Bronchial epithelial cell (primary cell): Measurements from ENCODE around the gene FAM117B. TPM values are rescaled to one million over a fixed set of nuclear protein-coding genes. Genes with fewer than 3 reads are reported as not detected.
"Not testable (repeated sequence)": the region's sequence is repeated elsewhere in the genome, so short reads cannot be mapped to it uniquely, and the experiment has no call there.

Experiments used
- DNase-seq: peaks from one replicate; pipeline ENCODE4 v3.0.0-alpha.2; 2010; ENCODE audit warnings: low read depth
- FAIRE-seq: peaks from 2 replicates; lab custom pipeline; 2011; peaks lifted over from hg19 to GRCh38; lab: Jason Lieb, UNC
- H3K27me3 ChIP-seq: 2 replicates; pipeline ENCODE4 v1.5.1; 2011; ENCODE audit warnings: low read length; ENCODE audit not compliant: control insufficient read depth, insufficient read depth
- H3K36me3 ChIP-seq: 2 replicates; pipeline ENCODE4 v1.5.1; 2011; ENCODE audit warnings: low read length; ENCODE audit not compliant: control insufficient read depth, insufficient read depth
- H3K4me3 ChIP-seq: 2 replicates; pipeline ENCODE4 v1.5.1; 2011; ENCODE audit warnings: mild to moderate bottlenecking, low read depth, low read length, control low read depth
- total RNA-seq: library from RNA; depleted of rRNA; stranded (reverse); fragments of >200 nt; gene quantifications from 2 replicates; pipeline ENCODE4 v1.2.1, GENCODE V29; 2014
- TF ChIP-seq, protein P1 (sequence below): IDR thresholded peaks from 2 replicates; pipeline ENCODE4 v1.5.1; 2011; ENCODE audit warnings: mild to moderate bottlenecking, moderate library complexity, low read length, control low read depth, inconsistent platforms; ENCODE audit not compliant: insufficient read depth, severe bottlenecking

The FAM117B gene
- total RNA-seq, 1 donor from 2014 or later = 2.6 TPM

DNA sequence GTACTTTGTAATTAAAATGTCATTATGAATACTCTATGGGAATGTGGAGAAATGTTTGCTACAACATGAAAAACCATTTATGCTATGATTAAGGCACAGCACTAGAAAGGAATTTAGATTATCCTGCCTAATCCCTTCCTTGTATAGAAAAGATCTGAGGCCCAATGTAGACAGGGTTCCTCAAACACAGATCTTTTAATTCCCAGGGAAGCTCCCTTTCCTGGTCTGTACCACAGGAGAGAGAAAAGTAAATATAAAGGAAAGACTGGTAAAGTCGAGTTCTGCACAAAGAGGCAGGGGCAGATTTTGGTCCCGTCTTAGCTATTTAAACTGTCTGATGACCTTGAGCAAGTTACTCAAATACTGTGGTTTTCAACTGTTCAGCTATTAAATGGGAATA lies 152.1 kb downstream of the FAM117B start:
- DNase-seq (no peak), FAIRE-seq (no peak)
- Histone ChIP-seq H3K27me3 (no peaks in the 10 kb centered on the region), H3K36me3 (no peaks in the 10 kb centered on the region), H3K4me3 (no peak overlapping the region)
- TF ChIP-seq, protein P1, sequence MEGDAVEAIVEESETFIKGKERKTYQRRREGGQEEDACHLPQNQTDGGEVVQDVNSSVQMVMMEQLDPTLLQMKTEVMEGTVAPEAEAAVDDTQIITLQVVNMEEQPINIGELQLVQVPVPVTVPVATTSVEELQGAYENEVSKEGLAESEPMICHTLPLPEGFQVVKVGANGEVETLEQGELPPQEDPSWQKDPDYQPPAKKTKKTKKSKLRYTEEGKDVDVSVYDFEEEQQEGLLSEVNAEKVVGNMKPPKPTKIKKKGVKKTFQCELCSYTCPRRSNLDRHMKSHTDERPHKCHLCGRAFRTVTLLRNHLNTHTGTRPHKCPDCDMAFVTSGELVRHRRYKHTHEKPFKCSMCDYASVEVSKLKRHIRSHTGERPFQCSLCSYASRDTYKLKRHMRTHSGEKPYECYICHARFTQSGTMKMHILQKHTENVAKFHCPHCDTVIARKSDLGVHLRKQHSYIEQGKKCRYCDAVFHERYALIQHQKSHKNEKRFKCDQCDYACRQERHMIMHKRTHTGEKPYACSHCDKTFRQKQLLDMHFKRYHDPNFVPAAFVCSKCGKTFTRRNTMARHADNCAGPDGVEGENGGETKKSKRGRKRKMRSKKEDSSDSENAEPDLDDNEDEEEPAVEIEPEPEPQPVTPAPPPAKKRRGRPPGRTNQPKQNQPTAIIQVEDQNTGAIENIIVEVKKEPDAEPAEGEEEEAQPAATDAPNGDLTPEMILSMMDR = no peak

DNA sequence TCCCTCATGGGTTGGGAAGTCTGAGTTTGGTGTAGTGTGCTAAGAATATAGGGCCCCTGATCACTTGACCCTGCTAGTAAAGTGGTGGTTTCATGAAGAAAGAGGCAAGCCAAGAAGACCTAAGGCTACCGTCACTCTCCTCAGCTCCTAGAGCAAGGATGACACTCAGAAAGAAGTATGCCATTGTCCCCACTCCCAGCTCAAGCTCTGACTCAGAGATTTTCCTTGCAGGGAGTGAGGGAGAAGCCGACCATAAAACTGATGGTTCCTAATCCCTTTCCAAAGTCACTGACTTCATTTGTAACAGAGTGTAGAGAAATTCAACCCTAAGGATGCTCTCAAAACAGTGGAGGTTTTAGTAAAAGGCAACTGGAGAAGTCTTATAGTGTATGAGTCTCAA lies 155.9 kb downstream of the FAM117B start:
- TF ChIP-seq, protein P1 = no peak
- no peak for DNase-seq

DNA sequence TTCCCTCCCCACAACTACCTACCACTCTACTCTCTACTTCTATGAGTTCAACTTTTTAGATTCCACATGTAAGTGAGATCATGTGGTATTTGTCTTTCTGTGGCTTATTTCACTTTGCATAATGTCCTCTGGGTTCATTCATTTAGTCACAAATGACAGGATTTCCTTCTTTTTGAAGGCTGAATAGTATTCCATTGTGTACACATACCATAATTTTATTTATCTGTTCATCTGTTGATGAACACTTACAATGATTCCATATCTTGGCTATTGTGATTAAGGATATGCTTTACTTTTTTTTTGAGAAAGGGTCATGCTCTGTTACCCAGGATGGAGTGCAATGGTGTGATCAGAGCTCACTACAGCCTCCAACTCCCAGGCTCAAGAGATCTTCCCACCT lies 163.2 kb downstream of the FAM117B start:
- no peak for DNase-seq
- Histone ChIP-seq H3K36me3 (no peaks in the 10 kb centered on the region), H3K4me3 (no peak overlapping the region), H3K27me3 (no peaks in the 10 kb centered on the region)
- no peak for FAIRE-seq
- TF ChIP-seq, protein P1 = no peak

More for the DNA sequence above, 155.9 kb downstream of the FAM117B start:
- no peaks in the 10 kb centered on the region for H3K36me3 ChIP-seq
- no peaks in the 10 kb centered on the region for H3K27me3 ChIP-seq
- no peak overlapping the region for H3K4me3 ChIP-seq
- no peak for FAIRE-seq

DNA sequence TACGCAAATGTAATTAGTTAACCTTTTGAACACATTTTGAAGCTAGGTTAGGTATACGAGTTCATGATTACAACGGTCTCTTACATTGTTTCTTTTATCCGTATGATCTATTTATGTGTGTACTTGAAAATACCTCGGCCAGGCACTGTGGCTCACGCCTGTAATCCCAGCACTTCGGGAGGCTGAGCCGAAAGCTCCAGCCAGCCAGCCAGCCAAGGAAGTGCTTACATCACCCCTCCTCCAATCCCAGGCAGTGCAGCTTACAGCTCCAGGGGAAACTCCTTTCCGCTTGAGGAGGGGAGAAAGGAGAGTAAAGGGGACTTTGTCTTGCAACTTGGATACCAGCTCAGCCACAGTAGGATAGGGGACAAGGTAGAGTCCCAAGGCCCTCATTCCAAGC lies 171.1 kb downstream of the FAM117B start:
- not testable (repeated sequence) for H3K36me3 ChIP-seq, H3K27me3 ChIP-seq, H3K4me3 ChIP-seq, FAIRE-seq, DNase-seq

DNA sequence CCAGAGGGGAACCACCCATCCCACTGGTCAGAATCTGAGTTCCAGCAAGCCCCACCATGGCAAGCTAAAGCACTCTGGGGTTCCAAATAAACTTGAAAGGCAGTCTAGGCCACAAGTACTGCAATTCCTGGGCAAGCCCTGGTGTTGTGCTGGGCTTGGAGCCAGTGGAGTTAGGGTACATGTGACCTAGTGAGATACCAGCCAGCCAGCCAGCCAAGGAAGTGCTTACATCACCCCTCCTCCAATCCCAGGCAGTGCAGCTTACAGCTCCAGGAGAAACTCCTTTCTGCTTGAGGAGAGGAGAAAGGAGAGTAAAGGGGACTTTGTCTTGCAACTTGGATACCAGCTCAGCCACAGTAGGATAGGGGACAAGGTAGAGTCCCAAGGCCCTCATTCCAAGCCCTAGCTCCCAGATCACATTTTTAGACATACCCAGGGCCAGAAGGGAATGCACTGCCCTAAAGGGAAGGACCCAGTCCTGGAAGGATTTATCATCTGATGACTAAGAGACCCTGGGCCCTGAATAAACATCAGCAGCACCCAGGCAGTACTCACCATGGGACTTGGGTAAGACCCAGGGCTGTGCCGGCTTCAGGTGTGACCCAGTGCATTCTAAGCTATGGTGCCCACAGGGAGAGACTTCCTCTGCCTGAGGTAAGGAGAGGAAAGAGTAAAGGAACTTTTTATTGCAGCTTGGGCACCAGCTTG lies 172.8 kb downstream of the FAM117B start:
- peak; percentile 96 for DNase-seq
- peak; percentile 68 for FAIRE-seq
- not testable (repeated sequence) for H3K27me3 ChIP-seq, H3K4me3 ChIP-seq, H3K36me3 ChIP-seq

DNA sequence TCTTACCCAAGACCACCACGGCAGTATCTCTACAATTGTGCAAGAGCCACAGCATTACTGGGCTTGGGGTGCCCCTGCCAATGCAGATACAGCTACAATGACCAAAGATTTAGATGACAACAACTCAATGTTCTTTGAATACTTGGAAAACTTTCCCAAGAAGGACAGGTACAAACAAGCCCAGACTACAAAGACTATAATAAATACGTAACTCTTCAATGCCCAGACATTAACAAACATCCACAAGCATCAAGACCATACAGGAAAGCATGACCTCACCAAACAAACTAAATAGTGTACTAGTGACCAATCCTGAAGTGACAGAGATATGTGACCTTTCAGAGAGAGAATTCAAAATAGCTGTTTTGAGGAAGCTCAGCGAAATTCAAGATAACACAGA lies 174.0 kb downstream of the FAM117B start:
- TF ChIP-seq, protein P1 = no peak
- H3K4me3 ChIP-seq = no peak overlapping the region
- no peaks in the 10 kb centered on the region for H3K27me3 ChIP-seq
- H3K36me3 ChIP-seq = no peaks in the 10 kb centered on the region
- FAIRE-seq = no peak
- DNase-seq = peak; percentile 98

DNA sequence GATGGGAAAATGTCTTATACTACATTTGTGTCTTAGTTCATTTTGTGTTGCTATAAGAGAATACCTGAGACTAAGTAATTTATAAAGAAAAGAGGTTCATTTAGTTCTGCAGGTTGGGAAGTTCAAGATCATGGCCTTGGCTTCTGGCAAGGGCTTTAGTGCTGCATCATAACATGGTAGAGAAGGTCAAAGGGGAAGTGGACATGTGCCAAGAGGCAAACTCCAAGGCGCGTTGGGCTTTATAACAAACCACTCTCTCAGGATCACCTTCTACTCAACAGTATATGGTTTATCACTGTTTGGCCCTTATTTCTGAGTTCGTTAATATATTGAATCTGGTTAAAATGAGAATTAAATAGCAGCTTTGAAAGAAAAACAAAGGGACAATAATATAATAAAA lies 178.6 kb downstream of the FAM117B start:
- FAIRE-seq = no peak
- Histone ChIP-seq H3K4me3 (no peak overlapping the region), H3K27me3 (no peaks in the 10 kb centered on the region), H3K36me3 (no peaks in the 10 kb centered on the region)
- DNase-seq = no peak
- TF ChIP-seq, protein P1 = no peak
